ENCODE results near the gene OR10G2. TPM values are rescaled to one million over a fixed set of nuclear protein-coding genes. Genes with fewer than 3 reads are reported as not detected.

OR10G2 gene
- total and polyA plus RNA-seq, 2 experiments from 2014 or later: not detected

- TF ChIP-seq, protein P1, sequence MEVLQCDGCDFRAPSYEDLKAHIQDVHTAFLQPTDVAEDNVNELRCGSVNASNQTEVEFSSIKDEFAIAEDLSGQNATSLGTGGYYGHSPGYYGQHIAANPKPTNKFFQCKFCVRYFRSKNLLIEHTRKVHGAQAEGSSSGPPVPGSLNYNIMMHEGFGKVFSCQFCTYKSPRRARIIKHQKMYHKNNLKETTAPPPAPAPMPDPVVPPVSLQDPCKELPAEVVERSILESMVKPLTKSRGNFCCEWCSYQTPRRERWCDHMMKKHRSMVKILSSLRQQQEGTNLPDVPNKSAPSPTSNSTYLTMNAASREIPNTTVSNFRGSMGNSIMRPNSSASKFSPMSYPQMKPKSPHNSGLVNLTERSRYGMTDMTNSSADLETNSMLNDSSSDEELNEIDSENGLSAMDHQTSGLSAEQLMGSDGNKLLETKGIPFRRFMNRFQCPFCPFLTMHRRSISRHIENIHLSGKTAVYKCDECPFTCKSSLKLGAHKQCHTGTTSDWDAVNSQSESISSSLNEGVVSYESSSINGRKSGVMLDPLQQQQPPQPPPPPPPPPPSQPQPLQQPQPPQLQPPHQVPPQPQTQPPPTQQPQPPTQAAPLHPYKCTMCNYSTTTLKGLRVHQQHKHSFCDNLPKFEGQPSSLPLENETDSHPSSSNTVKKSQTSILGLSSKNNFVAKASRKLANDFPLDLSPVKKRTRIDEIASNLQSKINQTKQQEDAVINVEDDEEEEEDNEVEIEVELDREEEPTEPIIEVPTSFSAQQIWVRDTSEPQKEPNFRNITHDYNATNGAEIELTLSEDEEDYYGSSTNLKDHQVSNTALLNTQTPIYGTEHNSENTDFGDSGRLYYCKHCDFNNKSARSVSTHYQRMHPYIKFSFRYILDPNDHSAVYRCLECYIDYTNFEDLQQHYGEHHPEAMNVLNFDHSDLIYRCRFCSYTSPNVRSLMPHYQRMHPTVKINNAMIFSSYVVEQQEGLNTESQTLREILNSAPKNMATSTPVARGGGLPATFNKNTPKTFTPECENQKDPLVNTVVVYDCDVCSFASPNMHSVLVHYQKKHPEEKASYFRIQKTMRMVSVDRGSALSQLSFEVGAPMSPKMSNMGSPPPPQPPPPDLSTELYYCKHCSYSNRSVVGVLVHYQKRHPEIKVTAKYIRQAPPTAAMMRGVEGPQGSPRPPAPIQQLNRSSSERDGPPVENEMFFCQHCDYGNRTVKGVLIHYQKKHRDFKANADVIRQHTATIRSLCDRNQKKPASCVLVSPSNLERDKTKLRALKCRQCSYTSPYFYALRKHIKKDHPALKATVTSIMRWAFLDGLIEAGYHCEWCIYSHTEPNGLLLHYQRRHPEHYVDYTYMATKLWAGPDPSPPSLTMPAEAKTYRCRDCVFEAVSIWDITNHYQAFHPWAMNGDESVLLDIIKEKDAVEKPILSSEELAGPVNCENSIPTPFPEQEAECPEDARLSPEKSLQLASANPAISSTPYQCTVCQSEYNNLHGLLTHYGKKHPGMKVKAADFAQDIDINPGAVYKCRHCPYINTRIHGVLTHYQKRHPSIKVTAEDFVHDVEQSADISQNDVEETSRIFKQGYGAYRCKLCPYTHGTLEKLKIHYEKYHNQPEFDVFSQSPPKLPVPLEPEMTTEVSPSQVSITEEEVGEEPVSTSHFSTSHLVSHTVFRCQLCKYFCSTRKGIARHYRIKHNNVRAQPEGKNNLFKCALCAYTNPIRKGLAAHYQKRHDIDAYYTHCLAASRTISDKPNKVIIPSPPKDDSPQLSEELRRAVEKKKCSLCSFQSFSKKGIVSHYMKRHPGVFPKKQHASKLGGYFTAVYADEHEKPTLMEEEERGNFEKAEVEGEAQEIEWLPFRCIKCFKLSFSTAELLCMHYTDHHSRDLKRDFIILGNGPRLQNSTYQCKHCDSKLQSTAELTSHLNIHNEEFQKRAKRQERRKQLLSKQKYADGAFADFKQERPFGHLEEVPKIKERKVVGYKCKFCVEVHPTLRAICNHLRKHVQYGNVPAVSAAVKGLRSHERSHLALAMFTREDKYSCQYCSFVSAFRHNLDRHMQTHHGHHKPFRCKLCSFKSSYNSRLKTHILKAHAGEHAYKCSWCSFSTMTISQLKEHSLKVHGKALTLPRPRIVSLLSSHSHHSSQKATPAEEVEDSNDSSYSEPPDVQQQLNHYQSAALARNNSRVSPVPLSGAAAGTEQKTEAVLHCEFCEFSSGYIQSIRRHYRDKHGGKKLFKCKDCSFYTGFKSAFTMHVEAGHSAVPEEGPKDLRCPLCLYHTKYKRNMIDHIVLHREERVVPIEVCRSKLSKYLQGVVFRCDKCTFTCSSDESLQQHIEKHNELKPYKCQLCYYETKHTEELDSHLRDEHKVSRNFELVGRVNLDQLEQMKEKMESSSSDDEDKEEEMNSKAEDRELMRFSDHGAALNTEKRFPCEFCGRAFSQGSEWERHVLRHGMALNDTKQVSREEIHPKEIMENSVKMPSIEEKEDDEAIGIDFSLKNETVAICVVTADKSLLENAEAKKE (CRISPR knock-in tag; IDR thresholded peaks at IDR 0.05): no peak
- TF ChIP-seq NANOG (IDR thresholded peaks at IDR 0.05; ENCODE audit: borderline replicate concordance) (no peak), EZH2phosphoT487 (IDR thresholded peaks at IDR 0.05; ENCODE audit: unreplicated experiment) (no peak), EZH2 (IDR thresholded peaks at IDR 0.05; ENCODE audit: low read depth, unreplicated experiment) (no peak), ZNF114 (CRISPR knock-in tag; IDR thresholded peaks at IDR 0.05) (no peak)
Measured at GRCh38 chr14:21680072-21680471, 45.3 kb upstream of the OR10G2 start (continued).

DNA sequence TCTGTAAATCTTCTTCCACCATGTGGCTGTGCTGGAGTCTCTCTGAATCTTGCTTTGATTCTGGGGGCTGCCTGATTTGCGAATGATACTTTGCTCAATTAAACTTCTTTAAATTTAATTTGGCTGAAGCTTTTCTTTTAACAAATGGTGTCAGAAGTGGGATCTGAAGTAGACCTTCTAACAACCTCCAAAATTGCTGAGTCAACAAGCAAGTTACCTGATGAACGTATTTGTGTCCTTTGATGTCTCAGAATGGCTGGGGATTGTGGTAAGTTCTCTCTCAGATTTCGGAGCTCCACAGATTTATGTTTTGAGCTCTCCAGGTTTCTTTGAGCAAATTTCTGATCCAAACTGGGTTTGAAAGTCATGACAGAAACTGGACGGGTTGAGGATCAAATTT lies 40.8 kb upstream of the OR10G2 start:
- H3K27me3 ChIP-seq (ENCODE audit: insufficient read depth): no peaks in the 10 kb centered on the region
- Mint-ChIP-seq H3K4me3 (no peak overlapping the region), H3K4me1 (no peaks in the 10 kb centered on the region), H3K9me3 (no peaks in the 10 kb centered on the region), H3K27ac (no peak overlapping the region), H3K27me3 (ENCODE audit: insufficient read depth, low read depth, poor library complexity) (peaks cover 3% of the 10 kb centered on the region), H3K36me3 (ENCODE audit: low read depth) (no peaks in the 10 kb centered on the region)
- DNase-seq (ENCODE audit: low spot score) (no peak), ATAC-seq (no peak)
- no peak overlapping the region for H3K27ac ChIP-seq (ENCODE audit: low read depth)
- no peaks in the 10 kb centered on the region for H4K20me1 ChIP-seq (replicated peaks; ENCODE audit: insufficient read depth)
- H3K36me3 ChIP-seq (ENCODE audit: insufficient read depth): no peaks in the 10 kb centered on the region
- peak overlapping the region; percentile 69 for H2AFZ ChIP-seq
- H3K4me2 ChIP-seq: no peak overlapping the region
- no peaks in the 10 kb centered on the region for H3F3A ChIP-seq (replicated peaks; ENCODE audit: low read depth)
- no peaks in the 10 kb centered on the region for H3K79me2 ChIP-seq (replicated peaks; ENCODE audit: insufficient read depth)
- H3K9me2 ChIP-seq (ENCODE audit: insufficient read depth): 0 out of 2 replicates have a peak, but pooled peaks cover 5% of the 10 kb centered on the region
- no peak overlapping the region for H3K4me3 ChIP-seq
- no peaks in the 10 kb centered on the region for H3K4me1 ChIP-seq (ENCODE audit: insufficient read depth)
- TF ChIP-seq JUNB (IDR thresholded peaks at IDR 0.05; ENCODE audit: unreplicated experiment) (no peak), EZH2 (IDR thresholded peaks at IDR 0.05; ENCODE audit: low read depth, unreplicated experiment) (no peak), REST (IDR thresholded peaks at IDR 0.05; ENCODE audit: unreplicated experiment) (no peak), CTCF (conservative IDR thresholded peaks at IDR 0.05; ENCODE audit: low read depth in 2 of 2) (no peak), ETS1 (IDR thresholded peaks at IDR 0.05) (no peak), STAT1 (IDR thresholded peaks at IDR 0.05; ENCODE audit: unreplicated experiment) (no peak), ZNF331 (CRISPR knock-in tag; IDR thresholded peaks at IDR 0.05; ENCODE audit: low read depth) (no peak), NANOG (IDR thresholded peaks at IDR 0.05; ENCODE audit: borderline replicate concordance) (no peak), EZH2phosphoT487 (IDR thresholded peaks at IDR 0.05; ENCODE audit: unreplicated experiment) (no peak)

Data from GM23338 (cell line).